A549 (cell line): ENCODE results near the gene USP34. TPM values are rescaled to one million over a fixed set of nuclear protein-coding genes. Genes with fewer than 3 reads are reported as not detected.

ENCODE experiments used
- polyA plus RNA-seq, 4 experiments: library from polyadenylated mRNA; depleted of rRNA in 3 of 4; stranded (reverse); fragments of >200 nt; fragmentation: RNase III in 1 of 4; extraction: RNeasy Plus Mini Kit Qiagen cat#74134 plus additional on column Dnase treatment in 1 of 4; gene quantifications; 2 replicates in 3 of 4; 3 replicates in 1 of 4; pipeline ENCODE4 v1.2.3, GENCODE V29; 2011 to 2017
- small RNA-seq, 6 experiments: library from RNA; depleted of rRNA; stranded (forward); fragments of <200 nt; gene quantifications; one replicate each; pipeline ENCODE3, GENCODE V24; 2012

Gene USP34
- polyA plus RNA-seq, 2 of the 4 experiments (the other 2 are of a cell fraction), result 47.7 to 132 TPM

Small RNAs within 50 kb of the gene (small RNA-seq; reads per million reads assigned to genes)
- 0 to 1.4 (median 0) reads per million in 6 experiments for gene SNORA70B

Other genes starting within 250 kb of the USP34 start
- gene XPO1, start 67.3 kb upstream of the USP34 start, polyA plus RNA-seq (2011; rRNA removed), result 173 and 216 TPM in 2 replicates
- gene XPO1, start 67.3 kb upstream of the USP34 start, polyA plus RNA-seq (2017; fragmentation: RNase III; extraction: RNeasy Plus Mini Kit Qiagen cat#74134 plus additional on column Dnase treatment), result 152 to 154 TPM (median 153 TPM) in 3 replicates